ENCODE measurements around the gene CSRP2. TPM values are rescaled to one million over a fixed set of nuclear protein-coding genes. Genes with fewer than 3 reads are reported as not detected.

The CSRP2 gene
- total RNA-seq, 3 donors from 2014 or later: 2.5 to 13.1 (median 6.5) TPM

DNA sequence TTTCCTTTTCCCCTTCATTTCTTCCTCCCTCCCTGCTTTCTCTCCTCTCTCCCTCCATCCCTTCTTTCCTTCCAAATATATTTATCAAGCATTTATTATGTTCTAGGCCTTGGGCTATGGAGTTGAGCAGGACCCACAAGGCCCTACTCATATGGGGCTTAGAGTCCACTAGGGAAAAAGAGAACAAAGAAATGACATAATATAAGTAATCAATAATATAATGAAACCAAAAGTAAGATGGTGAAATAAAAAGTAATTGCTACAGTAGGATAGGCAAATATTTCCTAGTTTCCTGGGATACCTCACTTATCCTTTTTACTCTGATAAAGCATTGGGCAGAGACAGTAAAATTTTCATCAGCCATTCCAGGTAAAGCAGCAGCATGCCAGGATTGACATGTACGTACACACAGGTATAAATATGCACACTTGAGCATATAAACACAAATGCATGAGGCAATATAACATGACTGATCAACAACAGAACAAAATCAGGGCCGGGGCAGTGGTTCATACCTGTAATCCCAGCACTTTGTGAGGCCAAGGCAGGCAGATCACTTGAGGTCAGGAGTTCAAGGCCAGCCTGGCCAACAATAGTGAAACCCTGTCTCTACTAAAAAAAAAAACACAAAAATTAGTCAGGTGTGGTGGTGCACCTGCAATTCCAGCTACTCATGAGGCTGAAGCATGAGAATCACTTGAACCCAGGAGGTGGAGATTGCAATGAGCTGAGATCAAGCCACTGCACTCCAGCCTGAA is 35.5 kb upstream of the CSRP2 start:
- no peaks in the 10 kb centered on the region for H3K36me3 ChIP-seq (ENCODE audit: low read depth)
- H3K4me3 ChIP-seq: no peak overlapping the region
- intact Hi-C loops (cut with DNase I, micrococcal nuclease): no loop called here
- TF ChIP-seq CTCF (IDR thresholded peaks at IDR 0.05): no peak
- no peak for ATAC-seq
- no peaks in the 10 kb centered on the region for H3K9me3 ChIP-seq
- DNase-seq: no peak
- H3K4me1 ChIP-seq (ENCODE audit: low read depth): no peaks in the 10 kb centered on the region

- H3K4me1 ChIP-seq (ENCODE audit: low read depth): no peaks in the 10 kb centered on the region
These were observed 30.5 kb upstream of the CSRP2 start for GRCh38 chr12:76909290-76909689.

DNA sequence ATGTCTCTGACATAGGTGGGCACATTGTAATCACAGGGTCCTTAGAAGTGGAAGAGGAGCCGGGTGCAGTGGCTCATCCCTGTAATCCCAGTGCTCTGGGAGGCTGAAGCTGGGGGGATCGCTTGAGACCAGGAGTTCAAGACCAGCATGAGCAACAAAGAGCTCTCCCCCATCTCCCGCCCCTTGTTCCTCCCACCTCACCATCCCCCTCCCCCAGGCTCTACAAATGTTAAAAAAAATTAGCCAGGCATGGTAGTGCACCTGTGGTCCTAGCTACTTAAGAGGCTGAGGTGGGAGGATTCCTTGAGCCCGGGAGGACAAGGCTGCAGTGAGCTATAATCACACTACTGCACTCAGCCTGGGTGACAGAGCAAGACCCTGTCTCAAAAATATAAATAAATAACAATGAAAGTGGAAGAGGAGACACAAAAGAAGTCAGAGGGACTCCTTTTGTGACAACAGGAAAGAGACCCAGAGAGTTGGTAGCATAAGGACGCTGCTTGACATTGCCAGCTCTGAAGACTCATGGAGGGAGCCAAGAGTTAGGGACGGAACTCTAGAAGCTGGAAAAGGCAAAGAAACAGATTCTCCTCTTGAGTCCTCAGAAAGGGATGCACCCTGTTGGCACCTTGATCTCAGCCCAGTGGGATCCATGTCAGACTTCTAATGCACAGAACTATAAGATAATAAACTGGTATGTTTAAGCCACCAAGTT is 29.6 kb upstream of the CSRP2 start:
- TF ChIP-seq CTCF (IDR thresholded peaks at IDR 0.05): no peak
- DNase-seq: no peak
- no peaks in the 10 kb centered on the region for H3K9me3 ChIP-seq
- no peak for ATAC-seq
- no peak overlapping the region for H3K4me3 ChIP-seq
- intact Hi-C loops (cut with DNase I, micrococcal nuclease): no loop called here
- H3K4me1 ChIP-seq (ENCODE audit: low read depth): no peaks in the 10 kb centered on the region
- no peaks in the 10 kb centered on the region for H3K36me3 ChIP-seq (ENCODE audit: low read depth)

More at GRCh38 chr12:76909290-76909689, 30.5 kb upstream of the CSRP2 start:
- no peaks in the 10 kb centered on the region for H3K9me3 ChIP-seq
- ATAC-seq: no peak
- H3K4me3 ChIP-seq: no peak overlapping the region
- no peak for TF ChIP-seq CTCF (IDR thresholded peaks at IDR 0.05)
- no peaks in the 10 kb centered on the region for H3K36me3 ChIP-seq (ENCODE audit: low read depth)
- DNase-seq: no peak
- intact Hi-C loops (cut with DNase I, micrococcal nuclease): no loop called here

DNA sequence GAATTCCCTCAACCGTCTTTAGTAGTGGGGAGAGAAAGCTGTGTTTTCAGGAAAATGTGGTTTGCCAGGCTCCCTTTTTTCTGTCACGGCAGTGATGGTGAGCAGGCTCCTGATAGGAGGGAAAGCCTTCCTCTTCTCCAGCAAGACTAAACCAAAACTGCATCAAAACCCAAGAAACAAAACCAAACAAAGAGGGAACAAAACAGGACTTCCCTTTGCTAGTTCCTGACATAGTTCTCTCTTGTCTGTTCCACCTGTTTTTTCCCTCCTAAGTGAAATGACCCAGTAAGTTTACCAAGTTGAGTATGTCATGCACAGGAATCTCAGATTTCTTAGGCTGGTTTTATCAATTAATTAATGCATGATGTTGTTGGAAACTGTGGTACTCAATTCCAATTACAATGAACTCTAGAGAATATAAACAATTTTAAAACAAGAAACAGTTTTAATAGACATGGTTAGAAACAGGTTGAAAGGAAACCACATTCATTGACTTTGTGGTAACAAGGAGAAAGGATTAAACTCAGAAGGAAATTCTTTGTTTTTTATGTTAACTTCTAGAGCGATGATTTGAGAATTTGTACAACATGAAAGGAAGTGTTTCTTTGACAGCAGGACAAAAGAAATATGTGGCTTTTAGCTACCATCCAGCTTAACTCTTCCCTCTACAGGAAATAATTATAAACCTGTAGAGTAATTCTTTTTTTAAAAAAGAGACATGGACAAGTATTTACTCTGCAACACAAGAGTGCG is 23.0 kb upstream of the CSRP2 start:
- Histone ChIP-seq H3K9me3 (no peaks in the 10 kb centered on the region), H3K4me3 (no peak overlapping the region), H3K4me1 (ENCODE audit: low read depth) (no peaks in the 10 kb centered on the region), H3K36me3 (ENCODE audit: low read depth) (no peaks in the 10 kb centered on the region)
- no peak for DNase-seq
- TF ChIP-seq CTCF (IDR thresholded peaks at IDR 0.05): no peak
- intact Hi-C loops (cut with DNase I, micrococcal nuclease): no loop called here
- no peak for ATAC-seq

DNA sequence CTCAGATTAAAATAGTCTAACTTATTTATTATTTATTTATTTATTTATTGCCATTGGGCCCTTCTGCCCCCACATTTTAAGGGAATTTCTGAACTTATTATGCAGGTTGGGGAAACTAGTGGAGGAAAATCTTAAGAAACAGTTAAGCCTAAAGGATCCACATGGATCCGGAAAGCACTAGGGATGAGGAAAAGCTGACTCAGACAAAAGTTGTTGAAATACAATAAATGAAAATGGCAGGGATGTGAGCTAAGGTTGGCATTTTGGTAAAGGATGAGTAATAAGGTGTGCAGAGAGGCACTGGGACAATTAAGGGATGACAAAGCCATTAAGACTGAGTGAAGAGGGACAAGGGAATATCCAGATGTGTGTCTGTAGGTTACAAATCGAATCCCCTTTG is 20.7 kb upstream of the CSRP2 start:
- no peaks in the 10 kb centered on the region for H3K36me3 ChIP-seq (ENCODE audit: low read depth)
- no peak overlapping the region for H3K4me3 ChIP-seq
- DNase-seq: no peak
- no peaks in the 10 kb centered on the region for H3K9me3 ChIP-seq
- intact Hi-C loops (cut with DNase I, micrococcal nuclease): no loop called here
- no peaks in the 10 kb centered on the region for H3K4me1 ChIP-seq (ENCODE audit: low read depth)
- TF ChIP-seq CTCF (IDR thresholded peaks at IDR 0.05): no peak
- no peak for ATAC-seq
